IMR-90 (cell line): ENCODE data around the gene PGF. TPM values are rescaled to one million over a fixed set of nuclear protein-coding genes. Genes with fewer than 3 reads are reported as not detected.

Experiments used
- ATAC-seq: fragments of 200-7000 bp; cut with Tn5 transposase; 2 replicates; pipeline ENCODE4 v1.9.1; 2020; ENCODE audit warnings: low read depth, mild to moderate bottlenecking, moderate library complexity
- BruUV-seq: library from RNA; stranded (reverse); fragments of 400-500 nt; replicated peaks from 2 replicates; lab custom pipeline; 2021; lab: Mats Ljungman, UMichigan
- CTCF ChIA-PET: fragments of 300-600 bp; formaldehyde crosslinking; extraction: SDS; loops from one replicate; lab custom pipeline; 2021; ENCODE audit warnings: antibody characterized with exemption; lab: Yijun Ruan, JAX
- POLR2A ChIA-PET: fragments of 300-600 bp; sonication (Branson Sonifier 250); formaldehyde crosslinking; loops from one replicate; lab custom pipeline; 2022; ENCODE audit warnings: antibody characterized with exemption; ENCODE audit not compliant: unreplicated experiment; lab: Charles Lee
- DNase-seq: peaks from one replicate; pipeline ENCODE4 v3.0.0; 2013
- H2AFZ ChIP-seq: replicated peaks from 2 replicates; pipeline ENCODE3; 2013; ENCODE audit warnings: low read length, mild to moderate bottlenecking; ENCODE audit not compliant: poor library complexity
- H2AK5ac ChIP-seq: 2 replicates; pipeline ENCODE4 v1.6.1; 2013; ENCODE audit warnings: low read depth, low read length, inconsistent platforms
- H2AK9ac ChIP-seq: replicated peaks from 2 replicates; pipeline ENCODE3; 2013; ENCODE audit warnings: mild to moderate bottlenecking, low read depth, low read length, moderate library complexity; ENCODE audit not compliant: poor library complexity
- H2BK120ac ChIP-seq: 2 replicates; pipeline ENCODE4 v1.6.1; 2013; ENCODE audit warnings: low read depth, low read length, inconsistent platforms
- H2BK15ac ChIP-seq: 3 replicates; pipeline ENCODE4 v1.6.1; 2013; ENCODE audit warnings: low read depth, low read length, inconsistent platforms
- H2BK20ac ChIP-seq: 2 replicates; pipeline ENCODE4 v1.6.1; 2013; ENCODE audit warnings: low read depth, mild to moderate bottlenecking, inconsistent platforms, low read length, moderate library complexity
- H2BK5ac ChIP-seq: 2 replicates; pipeline ENCODE4 v1.6.1; 2013; ENCODE audit warnings: mild to moderate bottlenecking, low read depth, low read length, inconsistent platforms; ENCODE audit not compliant: poor library complexity, severe bottlenecking
- H3K14ac ChIP-seq: replicated peaks from 2 replicates; pipeline ENCODE4 v1.6.1; 2013; ENCODE audit warnings: low read depth, low read length, inconsistent platforms
- H3K18ac ChIP-seq: 2 replicates; pipeline ENCODE4 v1.6.1; 2013; ENCODE audit warnings: low read depth, low read length, control low read depth
- H3K23ac ChIP-seq: 2 replicates; pipeline ENCODE4 v1.6.1; 2013; ENCODE audit warnings: low read depth, low read length, inconsistent platforms
- H3K27ac ChIP-seq: 2 replicates; pipeline ENCODE4 v1.5.1; 2013; ENCODE audit warnings: mild to moderate bottlenecking, control low read depth, low read length; ENCODE audit not compliant: insufficient read depth
- H3K27me3 ChIP-seq: 2 replicates; pipeline ENCODE4 v1.6.1; 2013; ENCODE audit warnings: low read length; ENCODE audit not compliant: control insufficient read depth, insufficient read depth
- H3K36me3 ChIP-seq: 2 replicates; pipeline ENCODE4 v1.6.1; 2013; ENCODE audit warnings: low read length, mixed read lengths; ENCODE audit not compliant: control insufficient read depth, insufficient read depth
- H3K4ac ChIP-seq: 2 replicates; pipeline ENCODE4 v1.6.1; 2013; ENCODE audit warnings: low read depth, low read length, inconsistent platforms
- H3K4me1 ChIP-seq: 2 replicates; pipeline ENCODE4 v1.6.1; 2013; ENCODE audit warnings: low read length, mixed read lengths; ENCODE audit not compliant: control insufficient read depth, insufficient read depth
- H3K4me2 ChIP-seq: 2 replicates; pipeline ENCODE4 v1.6.1; 2013; ENCODE audit warnings: low read depth, mild to moderate bottlenecking, control low read depth, low read length, moderate library complexity
- H3K4me3 ChIP-seq: 2 replicates; pipeline ENCODE4 v1.5.1; 2013; ENCODE audit warnings: low read depth, mild to moderate bottlenecking, control low read depth, low read length, moderate library complexity; ENCODE audit not compliant: insufficient read depth
- H3K56ac ChIP-seq: 2 replicates; pipeline ENCODE4 v1.6.1; 2013; ENCODE audit warnings: low read length, inconsistent platforms; ENCODE audit not compliant: insufficient read depth; ENCODE audit errors: extremely low read depth
- H3K79me1 ChIP-seq, 2 experiments: 2 replicates each; pipeline ENCODE4 v1.6.1; 2013; ENCODE audit warnings: low read length in 2 of 2, inconsistent platforms in 1 of 2, low read depth in 1 of 2
- H3K9ac ChIP-seq: 2 replicates; pipeline ENCODE4 v1.6.1; 2013; ENCODE audit warnings: low read depth, low read length, control low read depth
- H3K9me1 ChIP-seq: 2 replicates; pipeline ENCODE4 v1.6.1; 2013; ENCODE audit warnings: low read length, inconsistent platforms; ENCODE audit not compliant: insufficient read depth
- H3K9me3 ChIP-seq: 2 replicates; pipeline ENCODE4 v1.6.1; 2013; ENCODE audit warnings: low read length; ENCODE audit not compliant: control insufficient read depth, insufficient read depth
- H4K20me1 ChIP-seq: 2 replicates; pipeline ENCODE4 v1.6.1; 2013; ENCODE audit warnings: low read length, inconsistent platforms; ENCODE audit not compliant: insufficient read depth
- H4K5ac ChIP-seq: 2 replicates; pipeline ENCODE4 v1.6.1; 2013; ENCODE audit warnings: mild to moderate bottlenecking, low read depth, low read length, control low read depth
- H4K8ac ChIP-seq, 2 experiments: 2 replicates each; pipeline ENCODE4 v1.6.1; 2013; ENCODE audit warnings: low read depth in 2 of 2, low read length in 2 of 2, control low read depth in 1 of 2, inconsistent platforms in 1 of 2
- H4K91ac ChIP-seq: 2 replicates; pipeline ENCODE4 v1.6.1; 2013; ENCODE audit warnings: low read depth, low read length, inconsistent platforms; ENCODE audit not compliant: insufficient read depth
- BHLHE40 ChIP-seq: fragments of 150-350 bp; IDR thresholded peaks from 2 replicates; pipeline ENCODE4 v1.6.1; 2016; ENCODE audit warnings: mild to moderate bottlenecking, low read depth, low read length
- CEBPB ChIP-seq: IDR thresholded peaks from 2 replicates; pipeline ENCODE4 v1.6.1; 2012; ENCODE audit warnings: low read depth, low read length, improper control_type of control experiment
- CHD1 ChIP-seq: IDR thresholded peaks from 2 replicates; pipeline ENCODE4 v1.6.1; 2012; ENCODE audit warnings: low read depth, low read length, improper control_type of control experiment
- CTCF ChIP-seq: conservative IDR thresholded peaks from 2 replicates; pipeline ENCODE4 v1.5.1; 2012; ENCODE audit warnings: mild to moderate bottlenecking, low read depth, low read length, improper control_type of control experiment
- ELK1 ChIP-seq: fragments of 150-350 bp; IDR thresholded peaks from 2 replicates; pipeline ENCODE4 v1.6.1; 2016; ENCODE audit warnings: low read depth, mild to moderate bottlenecking, low read length, moderate library complexity, borderline replicate concordance
- FOS ChIP-seq: fragments of 150-350 bp; IDR thresholded peaks from 2 replicates; pipeline ENCODE4 v1.6.1; 2016; ENCODE audit warnings: low read depth, low read length
- MAFK ChIP-seq: IDR thresholded peaks from 2 replicates; pipeline ENCODE4 v1.6.1; 2012; ENCODE audit warnings: low read depth, low read length, improper control_type of control experiment
- MAZ ChIP-seq: IDR thresholded peaks from 2 replicates; pipeline ENCODE4 v1.6.1; 2012; ENCODE audit warnings: low read depth, mild to moderate bottlenecking, low read length, improper control_type of control experiment, moderate library complexity, borderline replicate concordance
- MXI1 ChIP-seq: IDR thresholded peaks from 2 replicates; pipeline ENCODE4 v1.6.1; 2012; ENCODE audit warnings: low read depth, mild to moderate bottlenecking, low read length, moderate library complexity, borderline replicate concordance
- NFE2L2 ChIP-seq: fragments of 150-350 bp; IDR thresholded peaks from 2 replicates; pipeline ENCODE4 v1.6.1; 2016; ENCODE audit warnings: low read depth, mild to moderate bottlenecking, low read length
- POLR2A ChIP-seq: IDR thresholded peaks from 2 replicates; pipeline ENCODE4 v1.6.1; 2012; ENCODE audit warnings: mild to moderate bottlenecking, low read depth, low read length
- RAD21 ChIP-seq: IDR thresholded peaks from 2 replicates; pipeline ENCODE4 v1.6.1; 2012; ENCODE audit warnings: low read length, improper control_type of control experiment
- RCOR1 ChIP-seq: IDR thresholded peaks from 2 replicates; pipeline ENCODE4 v1.6.1; 2012; ENCODE audit warnings: mild to moderate bottlenecking, low read length, improper control_type of control experiment; ENCODE audit not compliant: insufficient replicate concordance
- RFX5 ChIP-seq: IDR thresholded peaks from 2 replicates; pipeline ENCODE4 v1.8.0; 2012; ENCODE audit warnings: low read depth, mild to moderate bottlenecking, low read length, moderate library complexity
- SMC3 ChIP-seq: fragments of 150-350 bp; IDR thresholded peaks from 2 replicates; pipeline ENCODE4 v1.6.1; 2016; ENCODE audit warnings: low read depth, mild to moderate bottlenecking, antibody characterized with exemption, low read length, moderate library complexity
- USF2 ChIP-seq: fragments of 150-350 bp; IDR thresholded peaks from 2 replicates; pipeline ENCODE4 v1.6.1; 2017; ENCODE audit warnings: mild to moderate bottlenecking, antibody characterized with exemption, low read length, low read depth
- WGBS, 2 experiments: methylation state at CpG; one replicate each; pipeline versions ENCODE4 v1.1.5 to v1.1.7; 2013; ENCODE audit warnings: missing lambda C conversion rate in 2 of 2; ENCODE audit not compliant: insufficient read length in 1 of 2; ENCODE audit errors: extremely low coverage in 2 of 2; 5-methylcytosine and 5-hydroxymethylcytosine counted together
- dilution Hi-C: fragments of 300-500 bp; cut with HindIII; formaldehyde crosslinking; loops from one replicate; pipeline ENCODE4 v1.14.3; 2018; ENCODE audit warnings: low sequenced_read_pairs; ENCODE audit not compliant: unreplicated experiment
- in situ Hi-C: fragments of 300-500 bp; cut with MboI; formaldehyde crosslinking; loops from 3 replicates; pipeline ENCODE4 v1.14.3; 2019; ENCODE audit warnings: low sequenced_read_pairs, inconsistent platforms, mixed read lengths
- intact Hi-C: fragments of 100-400 bp; cut with micrococcal nuclease; formaldehyde crosslinking; loops from 2 replicates; pipeline ENCODE4 v1.10.0; 2022
- polyA plus RNA-seq, 3 experiments: library from polyadenylated mRNA; depleted of rRNA; stranded (reverse); fragments of >200 nt; gene quantifications; 2 replicates each; pipeline ENCODE4 v1.2.3, GENCODE V29; 2012; ENCODE audit warnings: low replicate concordance in 1 of 3
- total RNA-seq: library from RNA; depleted of rRNA; stranded (reverse); fragments of >200 nt; gene quantifications from 2 replicates; pipeline ENCODE4 v1.2.3, GENCODE V29; 2012

PGF gene
- total and polyA plus RNA-seq, 2 of the 4 experiments (the other 2 are of a cell fraction): 0.36 to 0.39 TPM

GRCh38 chr14:74917178-74917543 is 38.2 kb downstream of the PGF start:
- Histone ChIP-seq H3K27me3 (no peaks in the 10 kb centered on the region), H4K8ac (no peak overlapping the region), H2BK15ac (no peak overlapping the region), H3K9me3 (no peaks in the 10 kb centered on the region), H3K79me1 (no peaks in the 10 kb centered on the region), H3K9ac (no peak overlapping the region), H2AK9ac (no peak overlapping the region), H3K9me1 (0 out of 2 replicates have a peak, but pooled peaks cover 2% of the 10 kb centered on the region), H3K23ac (no peak overlapping the region), H4K5ac (no peak overlapping the region), H2AFZ (no peak overlapping the region), H4K20me1 (no peaks in the 10 kb centered on the region), H4K91ac (no peak overlapping the region), H3K27ac (no peak overlapping the region), H2BK5ac (no peak overlapping the region), H2BK20ac (no peak overlapping the region), H3K36me3 (no peaks in the 10 kb centered on the region), H3K4me3 (no peak overlapping the region), H3K14ac (no peak overlapping the region), H3K56ac (no peak overlapping the region), H2AK5ac (no peak overlapping the region), H3K18ac (no peak overlapping the region), H3K4ac (no peak overlapping the region), H2BK120ac (no peak overlapping the region), H3K4me1 (peaks cover 4% of the 10 kb centered on the region; the same call in 1 of the 2 replicates), H3K4me2 (no peak overlapping the region)
- no TSS peak for BruUV-seq
- ChIA-PET POLR2A (no interaction called here), CTCF (no interaction called here)
- DNase-seq (no peak), ATAC-seq (no peak)
- WGBS, 2 experiments: no CpG with 5 or more reads among the region's 5 CpGs
- TF ChIP-seq FOS (no peak), RAD21 (no peak), BHLHE40 (no peak), CHD1 (no peak), RFX5 (no peak), MAZ (no peak), RCOR1 (no peak), CTCF (no peak), ELK1 (no peak), SMC3 (no peak), POLR2A (no peak), MXI1 (no peak), USF2 (no peak), CEBPB (no peak), MAFK (no peak), NFE2L2 (no peak)
- intact Hi-C loops: no loop called here
- dilution Hi-C loops: no loop called here
- in situ Hi-C loops: loop anchor here (10.0 kb wide), 1 partner anchor 388 kb away; no protein-coding TSS in a partner anchor
